ENCODE measurements around the gene HACD2. TPM values are rescaled to one million over a fixed set of nuclear protein-coding genes. Genes with fewer than 3 reads are reported as not detected.
"Not testable (repeated sequence)": the region's sequence is repeated elsewhere in the genome, so short reads cannot be mapped to it uniquely, and the experiment has no call there.

Gene HACD2
- polyA plus RNA-seq, 5 donors: 30.8 to 44.7 (median 35.5) TPM

DNA sequence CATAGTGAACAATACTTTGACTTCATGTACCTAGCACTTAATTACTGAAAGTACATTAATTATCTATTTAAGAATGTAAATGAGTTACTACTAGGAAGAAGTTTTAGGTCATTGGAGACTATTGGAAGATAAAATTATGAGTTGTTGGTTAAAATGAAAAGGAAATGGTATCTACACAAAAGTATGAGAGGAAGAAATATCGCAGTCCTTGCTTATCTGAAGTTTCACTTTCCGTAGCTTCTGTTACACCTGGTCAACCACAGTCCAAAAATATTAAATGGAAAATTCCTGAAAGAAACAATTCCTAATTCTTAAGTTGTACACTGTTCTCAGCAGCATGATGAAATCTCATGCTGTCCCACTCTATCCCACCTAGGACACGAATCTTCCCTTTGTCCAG is 57.8 kb downstream of the HACD2 start:
- DNase-seq: no peak

DNA sequence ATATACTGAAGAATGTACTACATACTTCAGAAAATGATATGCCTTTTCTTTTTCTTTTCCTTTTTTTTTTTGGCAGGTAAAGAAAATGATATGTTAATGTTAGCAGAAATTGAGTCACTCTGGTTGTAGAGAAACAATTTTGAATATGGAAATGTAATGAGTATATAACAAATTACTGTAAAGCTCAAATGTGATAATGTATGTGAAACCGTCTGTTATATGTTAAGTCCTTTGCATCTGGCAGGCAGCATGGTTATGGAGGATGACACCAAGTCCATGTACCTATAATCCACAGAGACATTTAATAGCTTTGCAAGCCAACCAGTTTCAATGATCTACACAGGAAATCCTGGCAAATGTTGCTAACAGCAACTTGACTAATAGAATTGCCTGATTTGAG is 58.4 kb downstream of the HACD2 start:
- no peak for DNase-seq

DNA sequence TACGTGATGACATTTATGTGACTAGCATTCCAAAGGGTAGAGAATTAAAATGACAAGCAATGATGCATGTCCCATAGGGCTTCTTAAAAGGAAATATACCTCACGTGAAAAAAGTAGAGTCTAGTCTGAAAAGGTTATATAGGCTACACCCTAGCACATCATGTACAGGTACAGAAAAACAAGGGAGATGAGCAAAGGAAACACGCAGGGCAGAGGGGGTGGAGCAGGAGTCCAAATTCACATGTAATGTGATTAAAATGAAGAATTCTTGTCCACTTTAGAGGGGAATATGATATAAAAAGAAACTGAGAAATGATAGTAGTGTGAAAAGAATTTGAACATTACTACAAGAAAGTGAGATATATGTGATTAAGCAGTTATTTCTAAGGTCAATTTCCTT is 59.4 kb downstream of the HACD2 start:
- DNase-seq: no peak

DNA sequence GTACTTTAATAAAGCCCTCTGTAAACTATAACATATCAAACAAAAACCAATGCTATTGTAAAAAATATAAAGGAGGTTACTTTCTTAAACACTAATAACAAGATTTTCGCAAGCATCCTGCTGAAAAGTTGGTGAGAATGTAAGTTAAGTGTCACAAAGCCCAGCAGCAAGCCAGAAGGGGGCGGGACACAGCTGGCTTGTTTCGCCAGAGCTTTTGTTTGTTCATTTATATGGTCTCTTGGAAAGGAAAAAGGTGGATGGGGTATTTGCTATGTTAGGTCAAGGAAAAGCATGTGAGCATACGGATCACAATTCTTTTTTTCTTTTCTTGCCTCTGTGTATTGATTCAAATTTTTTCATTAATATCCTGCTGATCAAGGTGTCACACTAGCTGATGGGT is 59.9 kb downstream of the HACD2 start:
- no peak for DNase-seq

DNA sequence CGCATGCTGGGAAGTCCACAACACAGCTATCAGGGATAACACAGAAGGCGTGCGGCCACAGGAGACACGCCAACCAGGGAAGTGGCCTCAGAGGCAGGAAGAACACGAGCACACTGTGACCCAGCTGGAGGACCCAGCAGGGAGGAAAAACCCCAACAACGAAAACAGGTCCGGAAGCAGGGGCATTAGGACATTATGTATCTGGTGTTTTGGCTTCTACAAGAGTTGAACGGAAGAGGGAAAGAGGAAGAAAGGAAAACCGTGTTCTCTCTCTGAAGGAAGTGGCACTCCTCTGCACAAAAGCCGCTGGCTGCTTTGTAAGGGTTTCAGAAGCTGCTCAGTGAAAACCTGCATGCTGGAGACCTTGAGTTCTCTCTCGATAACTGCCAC is 61.8 kb downstream of the HACD2 start:
- no peak for DNase-seq

DNA sequence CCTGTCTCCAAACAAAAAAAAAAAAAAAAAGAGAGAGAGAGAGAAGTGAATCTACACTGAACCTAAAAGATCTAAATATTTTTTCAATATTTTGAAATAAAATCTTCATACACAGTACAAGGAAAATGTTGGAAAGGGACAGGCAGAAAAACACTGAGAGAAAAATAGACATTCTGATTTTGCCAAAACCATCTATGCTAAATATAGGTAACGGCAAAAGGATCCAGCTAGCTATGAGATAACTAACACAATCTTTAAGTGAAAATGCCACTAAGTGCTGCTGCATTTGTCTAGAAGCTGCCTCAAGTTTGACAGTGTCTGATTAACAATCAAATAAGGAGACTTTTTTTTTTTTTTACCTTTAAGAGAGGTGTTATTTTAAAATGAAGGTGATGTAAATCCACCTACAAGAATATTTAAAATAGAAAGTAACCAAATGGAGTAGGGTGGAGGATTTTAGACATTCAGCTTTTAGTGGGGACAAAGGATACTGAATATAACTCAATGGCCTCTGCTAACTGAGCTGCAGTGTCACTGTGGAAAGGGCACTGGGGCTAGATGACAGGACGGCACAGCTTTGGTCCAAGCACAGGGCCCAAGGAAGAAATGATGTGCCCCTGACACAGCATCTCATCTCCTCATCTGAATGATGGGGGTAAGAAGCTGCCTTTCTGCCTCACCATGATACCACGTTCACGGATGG is 62.4 kb downstream of the HACD2 start:
- no peak for DNase-seq

DNA sequence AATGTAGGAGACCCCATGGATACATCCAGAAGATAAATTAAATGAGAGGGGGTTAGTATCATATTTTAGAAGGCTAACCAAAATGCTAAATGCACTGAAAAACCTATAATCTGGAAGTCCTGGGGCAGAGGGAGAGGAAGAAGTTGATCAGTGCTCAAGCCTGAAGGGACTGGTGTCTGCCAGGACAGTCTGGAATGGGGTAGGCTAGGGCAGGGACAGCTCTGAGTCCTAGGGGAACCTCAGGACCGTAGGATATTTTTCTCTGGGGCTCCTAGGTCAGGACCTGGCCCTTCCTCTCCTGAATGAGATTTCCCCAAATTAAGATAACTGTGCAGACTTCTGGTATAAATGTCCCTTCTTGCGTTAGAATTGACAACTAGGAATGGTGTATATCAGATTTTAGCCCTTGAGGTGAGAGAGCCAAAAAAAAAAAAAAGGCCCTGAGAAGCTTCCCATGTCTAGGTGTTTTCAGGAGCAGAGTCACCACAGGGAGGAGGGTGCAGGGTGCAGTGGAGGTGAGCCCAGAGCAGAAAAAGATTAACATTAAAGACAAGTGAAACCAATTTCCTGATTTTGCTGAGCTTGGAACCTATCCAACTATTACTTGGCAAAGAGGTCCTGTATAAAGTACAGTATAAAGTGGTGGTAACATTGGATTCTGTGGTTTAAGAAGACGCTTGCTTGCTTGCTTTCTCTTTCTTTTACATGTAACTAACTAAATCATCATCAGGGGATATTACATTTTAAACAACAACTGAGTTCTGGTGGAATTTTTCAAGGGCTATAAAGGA is 63.5 kb downstream of the HACD2 start:
- peak; percentile 25 to 35 for DNase-seq

DNA sequence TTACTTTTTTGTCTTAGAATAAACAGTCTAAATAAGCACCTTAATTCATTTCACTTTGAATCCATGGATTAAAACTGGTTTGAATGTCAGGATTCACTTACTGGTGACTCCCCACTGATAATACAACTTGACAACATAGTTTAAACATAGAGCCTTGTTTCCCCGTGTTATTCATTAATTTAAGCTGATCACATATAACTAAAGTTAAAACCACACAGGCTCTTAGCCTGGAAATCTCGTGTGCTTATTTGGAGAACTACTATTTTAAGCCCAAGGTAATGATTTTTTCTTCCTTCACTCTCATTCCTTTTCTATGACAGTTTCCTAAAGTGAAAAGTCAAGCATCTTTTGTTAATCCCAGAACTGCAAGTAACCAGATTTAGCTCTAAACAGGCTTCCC is 64.2 kb downstream of the HACD2 start:
- no peak for DNase-seq

DNA sequence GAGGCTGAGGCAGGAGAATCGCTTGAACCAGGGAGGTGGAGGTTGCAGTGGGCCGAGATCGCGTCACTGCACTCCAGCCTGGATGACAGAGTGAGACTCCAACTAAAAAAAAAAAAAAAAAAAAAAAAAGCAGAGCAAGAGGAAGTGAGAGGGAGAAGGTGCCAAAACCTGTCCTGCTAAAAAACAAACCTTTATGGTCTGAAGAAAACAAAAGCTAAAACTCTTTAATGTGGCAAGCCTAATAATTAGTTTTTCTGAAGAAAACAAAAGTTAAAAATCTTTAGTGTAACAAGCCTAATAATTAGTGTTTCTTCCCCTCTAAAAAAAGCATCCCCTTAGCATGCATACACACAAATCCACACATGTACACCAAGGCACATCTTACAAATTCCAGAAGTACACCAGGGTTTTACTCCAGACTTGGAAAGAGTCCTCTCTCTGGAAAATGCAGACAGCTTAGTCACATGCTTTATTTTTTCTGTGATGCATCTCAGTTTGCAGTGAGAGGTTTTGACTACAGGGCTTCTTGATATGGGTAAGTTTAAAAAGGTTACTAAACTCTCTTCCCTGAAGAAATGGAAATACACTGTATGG is 65.9 kb downstream of the HACD2 start:
- DNase-seq: no peak

DNA sequence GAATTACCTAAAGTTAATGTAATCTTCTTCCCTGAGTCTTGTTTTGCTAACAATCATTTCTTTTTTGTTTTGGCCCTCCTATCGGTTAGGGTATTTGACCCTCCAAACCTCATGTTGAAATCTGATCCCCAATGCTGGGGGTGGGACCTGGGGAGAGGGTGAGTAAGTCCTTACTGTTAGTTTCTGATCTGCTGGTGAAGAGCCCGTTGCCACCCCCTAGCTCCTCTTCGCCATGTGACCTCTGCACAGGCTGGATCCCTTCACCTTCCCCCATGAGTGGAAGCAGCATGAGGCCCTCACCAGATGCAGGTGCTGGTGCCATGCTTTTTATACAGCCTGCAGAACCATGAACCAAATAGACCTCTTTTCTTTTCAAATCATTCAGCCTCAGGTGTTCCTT is 73.1 kb downstream of the HACD2 start:
- DNase-seq: no peak

DNA sequence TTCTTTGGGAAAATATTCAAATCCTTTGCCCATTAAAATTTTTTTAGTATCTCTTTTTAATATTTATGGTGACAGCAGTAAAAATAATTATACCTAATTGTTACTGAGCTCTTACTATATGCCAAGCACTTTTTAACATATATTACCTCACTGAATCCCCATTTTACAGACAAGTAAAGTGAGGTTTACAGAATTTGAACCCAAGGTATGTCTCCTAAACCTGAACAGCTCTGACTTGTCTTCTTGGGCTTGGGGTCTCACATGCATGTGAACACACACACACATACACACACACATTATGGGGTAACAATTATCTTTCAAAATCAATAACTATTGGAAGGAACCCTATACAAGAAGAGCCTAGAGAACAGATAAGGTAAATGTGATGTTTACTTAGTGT is 73.8 kb downstream of the HACD2 start:
- no peak for DNase-seq

DNA sequence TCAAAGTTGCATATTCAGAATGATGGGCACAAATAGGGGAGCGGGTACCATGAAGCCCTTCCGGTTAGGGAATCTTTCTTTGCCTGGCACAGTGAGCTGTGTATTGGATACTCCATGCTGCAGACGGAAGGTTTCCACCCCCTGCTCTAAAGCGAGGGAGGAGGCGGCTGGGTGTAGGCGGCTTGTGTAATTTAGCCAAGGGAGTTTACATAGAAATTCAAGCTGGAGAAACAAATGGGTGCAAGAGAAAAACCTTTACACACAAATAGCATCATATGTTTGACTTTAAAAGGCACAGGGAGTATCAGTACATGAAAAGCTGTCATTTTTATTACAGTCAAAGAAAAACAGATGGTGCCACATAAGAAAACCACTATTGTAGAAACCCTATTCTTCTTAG is 76.7 kb downstream of the HACD2 start:
- no peak for DNase-seq

DNA sequence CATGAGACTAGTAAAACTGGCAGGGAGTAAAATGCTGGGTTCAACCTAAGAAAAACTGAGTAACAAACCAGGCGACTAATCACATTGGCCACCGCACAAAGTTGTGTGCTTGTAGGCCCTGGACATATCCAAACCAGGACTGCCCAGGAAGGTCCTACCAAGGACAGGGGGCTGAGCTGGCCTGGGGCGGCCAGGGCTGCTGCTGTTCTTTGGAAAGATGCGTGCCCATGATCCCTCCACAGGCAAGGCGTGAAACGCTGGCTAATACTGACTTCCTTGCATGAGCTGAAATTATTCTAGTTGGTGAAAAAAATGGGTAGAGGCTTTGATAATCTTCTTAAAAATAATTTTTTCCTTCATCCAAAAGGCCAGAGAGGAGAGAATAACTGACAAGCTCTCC is 79.0 kb downstream of the HACD2 start:
- DNase-seq: no peak

DNA sequence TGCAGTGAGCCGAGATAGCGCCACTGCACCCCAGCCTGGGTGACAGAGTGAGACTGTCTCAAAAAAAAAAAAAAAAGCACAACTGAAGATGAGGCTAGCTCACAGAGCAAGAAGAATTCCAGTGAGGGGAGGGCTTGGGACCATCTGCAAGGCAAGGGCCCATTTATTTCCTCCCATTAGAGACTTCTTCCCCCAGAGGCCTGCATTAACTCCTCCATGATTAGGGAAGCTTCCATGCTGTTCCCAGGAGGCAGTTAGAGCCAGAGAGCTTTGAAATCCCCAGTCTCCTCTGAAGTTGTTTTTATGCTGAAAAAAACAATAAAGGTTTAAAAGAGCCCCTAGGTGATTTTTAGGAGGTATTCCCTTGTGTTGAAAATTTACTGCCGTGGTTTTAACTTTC is 81.7 kb downstream of the HACD2 start:
- DNase-seq: no peak

DNA sequence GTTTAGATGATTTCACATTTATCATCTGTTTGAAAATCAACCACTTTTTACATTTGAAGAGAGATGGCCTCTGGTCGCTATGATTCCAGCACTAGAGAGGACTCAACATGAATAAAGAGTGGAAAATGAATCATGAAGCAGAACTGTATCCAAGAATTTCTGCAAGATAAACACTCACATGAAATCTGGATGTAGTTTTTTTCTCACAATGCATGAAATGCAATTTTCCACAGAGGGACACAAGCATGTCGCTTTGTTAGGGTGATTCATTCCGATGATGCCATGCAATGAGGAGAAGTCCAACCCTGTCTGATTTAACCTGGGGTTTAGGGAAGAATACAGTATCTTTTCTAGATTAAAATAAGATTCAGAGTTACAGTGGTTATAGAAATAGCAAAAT is 85.5 kb downstream of the HACD2 start:
- no peak for DNase-seq

DNA sequence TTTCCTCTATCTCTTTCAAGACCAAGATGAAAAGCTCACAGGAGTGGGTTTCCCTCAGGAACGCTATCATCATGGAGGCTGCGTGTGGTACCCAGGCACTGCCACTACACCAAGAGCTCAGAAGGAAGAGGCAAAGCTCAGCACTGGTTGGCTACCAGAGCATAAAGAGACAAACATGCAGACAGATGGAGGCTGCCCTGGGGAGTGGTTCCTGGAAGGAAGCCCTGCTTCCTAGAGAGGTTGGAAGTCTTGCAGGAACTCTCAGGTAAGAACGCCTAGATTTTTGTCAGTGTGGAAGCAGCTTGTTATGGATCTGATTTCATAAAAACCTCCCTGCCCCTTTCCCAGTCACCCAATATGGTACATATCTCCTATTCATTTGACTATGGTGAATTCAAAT is 86.1 kb downstream of the HACD2 start:
- DNase-seq: no peak

DNA sequence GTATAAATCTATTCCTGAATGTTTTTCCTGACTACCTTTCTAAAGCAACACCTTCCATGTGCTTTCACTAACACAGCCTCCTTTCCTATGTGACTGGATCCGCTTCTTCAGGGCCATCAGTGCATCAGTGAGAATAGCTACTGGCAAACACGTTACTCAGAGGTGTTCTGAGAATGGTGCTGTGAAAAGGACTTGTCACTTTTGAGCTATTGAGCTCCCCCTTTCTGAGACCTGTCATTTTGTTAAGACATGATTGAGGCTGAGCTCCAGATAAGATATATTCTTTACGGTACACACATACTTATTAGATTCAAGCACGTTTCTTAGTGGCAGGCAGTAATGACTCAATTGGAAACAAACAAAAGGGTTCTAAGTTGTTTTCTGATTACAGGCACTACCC is 90.9 kb downstream of the HACD2 start:
- DNase-seq: no peak

DNA sequence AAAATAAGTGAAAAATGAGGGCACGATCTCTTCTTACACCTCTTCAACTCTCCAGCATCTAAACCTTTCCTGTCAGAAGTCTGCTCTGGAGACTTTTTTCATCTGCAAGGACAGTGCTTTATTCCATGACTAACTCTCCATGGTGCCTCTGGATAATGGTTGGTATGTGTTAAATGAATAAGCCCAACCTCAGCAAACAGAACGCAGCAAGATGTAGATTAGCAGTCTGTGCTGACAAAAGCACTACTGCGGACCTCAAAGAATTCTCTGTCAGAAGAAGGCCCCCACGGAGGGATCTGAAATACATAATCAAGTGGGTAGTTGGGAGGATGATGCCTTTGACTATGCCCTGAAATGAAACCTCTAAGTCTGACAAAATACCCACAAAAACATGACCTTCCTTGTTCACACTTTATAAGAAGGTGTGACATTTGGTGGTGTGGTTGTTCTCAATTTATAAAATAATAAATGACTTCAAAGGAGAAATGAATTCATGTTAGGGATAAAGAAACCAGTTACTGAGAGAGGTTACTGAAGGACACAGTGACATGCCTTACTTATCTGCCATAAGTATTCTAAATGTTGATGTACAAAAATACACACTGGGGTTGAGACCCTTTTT is 92.8 kb downstream of the HACD2 start:
- no peak for DNase-seq

DNA sequence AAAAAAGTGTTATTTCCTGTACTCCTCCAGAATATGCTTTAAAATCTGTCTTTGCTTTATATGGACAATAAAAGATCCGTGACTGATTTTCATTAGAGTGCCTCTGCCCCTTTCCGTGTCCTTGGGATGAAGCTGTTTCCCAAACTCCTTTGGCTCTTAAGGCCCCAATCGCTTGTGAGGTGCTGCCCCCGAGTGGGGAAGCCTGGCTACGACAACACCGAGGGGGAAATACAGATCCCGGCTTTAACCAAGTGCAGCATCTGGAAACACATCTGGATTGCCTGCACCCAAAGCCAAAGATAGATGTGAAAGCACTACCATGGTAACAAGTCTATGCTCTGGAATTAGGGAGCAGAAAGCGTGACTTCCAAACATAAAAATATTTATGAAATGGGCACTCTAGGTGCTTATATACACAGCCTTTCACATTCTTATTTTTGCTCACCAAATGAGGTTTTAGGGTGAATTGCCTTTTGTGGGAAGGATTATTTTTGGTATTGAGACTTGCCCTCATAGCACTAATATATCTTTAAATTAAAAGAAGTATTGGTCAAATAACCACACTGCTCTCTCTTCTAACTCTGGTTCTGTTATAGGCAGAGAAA is 95.4 kb downstream of the HACD2 start:
- DNase-seq: peak; percentile 54 to 67

DNA sequence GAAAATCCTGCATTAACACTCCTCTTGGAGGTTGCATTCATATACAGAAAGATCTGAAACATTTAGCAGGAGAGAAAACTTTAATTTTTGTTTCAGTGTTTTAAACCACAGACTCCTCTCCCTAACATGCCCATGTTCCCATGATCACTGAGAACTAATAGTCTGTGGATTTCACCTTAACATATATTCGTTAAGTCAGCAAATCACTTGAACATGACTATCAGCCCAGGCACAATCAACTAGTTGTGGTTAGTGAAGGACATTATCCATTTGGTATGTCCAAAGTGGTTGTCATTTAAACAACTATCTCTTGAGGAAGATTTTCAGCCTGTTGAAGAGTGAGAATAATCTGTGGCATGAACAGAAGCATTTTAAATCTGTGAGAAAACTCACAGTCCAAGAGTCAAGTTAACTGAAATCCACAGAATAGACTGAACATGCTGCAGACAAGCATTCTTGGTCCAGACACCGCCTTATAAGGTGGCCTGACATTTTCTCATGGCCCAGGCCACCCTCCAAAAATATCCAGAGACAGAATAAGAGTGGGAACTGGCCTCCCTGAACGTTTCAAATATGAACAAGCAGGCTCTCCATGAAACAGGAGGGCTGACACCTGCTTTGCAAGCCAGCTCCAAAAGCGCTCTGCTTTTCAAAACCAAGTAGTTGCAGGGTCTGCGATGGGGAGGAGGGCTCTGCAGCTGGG is 96.1 kb downstream of the HACD2 start:
- no peak for DNase-seq

DNA sequence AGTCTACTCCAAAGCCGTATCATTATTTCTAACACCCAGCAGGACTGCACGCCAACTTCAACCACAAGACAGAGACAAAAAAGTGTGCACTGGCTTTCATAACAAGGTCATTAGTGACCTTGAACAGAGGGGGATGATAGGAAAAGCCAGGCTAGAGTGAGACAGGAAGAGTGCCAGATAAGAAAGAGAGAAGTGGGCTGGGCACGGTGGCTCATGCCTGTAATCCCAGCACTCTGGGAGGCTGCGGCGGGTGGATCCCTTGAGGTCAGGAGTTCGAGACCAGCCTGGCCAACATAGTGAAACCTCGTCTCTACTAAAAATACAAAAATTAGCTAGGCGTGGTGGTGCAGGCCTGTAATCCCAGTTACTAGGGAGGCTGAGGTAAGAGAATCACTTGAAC is 97.8 kb downstream of the HACD2 start:
- not testable (repeated sequence) for DNase-seq

DNA sequence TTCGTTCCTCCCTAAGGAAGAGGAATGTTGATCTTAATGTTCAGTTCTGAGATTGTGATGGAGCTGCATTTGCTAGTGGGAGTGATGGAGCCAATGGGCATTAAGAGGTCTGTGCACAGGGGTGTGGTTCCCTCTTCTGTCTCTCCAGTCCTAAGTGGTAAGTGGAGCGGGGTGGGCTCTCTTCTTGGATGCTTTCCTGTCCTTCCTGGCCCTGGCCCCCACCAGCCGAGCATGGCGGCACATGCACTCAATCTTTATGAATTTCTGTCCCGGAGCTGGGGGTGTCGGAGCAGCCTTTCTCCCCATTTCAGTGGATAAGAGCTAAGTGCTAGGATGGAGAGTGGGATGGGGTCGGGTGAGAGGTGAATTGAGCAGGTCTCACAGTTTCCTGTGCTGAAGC is 98.4 kb downstream of the HACD2 start:
- DNase-seq: no peak

Data from right lung (tissue), 5 donors.